ENCODE measurements around the gene SASH3.

DNA sequence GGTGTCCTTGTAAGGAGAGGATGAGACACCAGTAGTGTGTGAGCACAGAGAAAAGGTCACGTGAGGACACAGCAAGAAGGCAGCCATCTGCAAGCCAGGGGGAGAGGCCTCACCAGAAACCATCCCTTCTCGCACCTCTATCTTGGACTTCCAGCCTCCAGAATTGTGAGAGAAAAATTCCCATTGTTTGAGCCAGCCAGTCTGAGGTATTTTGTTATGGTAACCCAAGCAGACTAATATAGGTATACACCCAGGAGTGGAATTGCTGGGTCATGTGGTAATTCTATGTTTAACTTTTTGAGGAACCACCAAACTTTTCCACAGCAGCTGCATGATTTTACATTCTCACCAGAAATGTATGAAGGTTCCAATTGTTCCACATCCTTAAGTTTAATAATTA lies 38.4 kb downstream of the SASH3 start:
- TF ChIP-seq EZH2 (optimal IDR thresholded peaks at IDR 0.05; ENCODE audit: low read depth, low read length) (no peak), CTCF (IDR thresholded peaks at IDR 0.05; ENCODE audit: low read length) (no peak), EZH2phosphoT487 (IDR thresholded peaks at IDR 0.05; ENCODE audit: low read length) (no peak)
